Measurements from ENCODE around the gene KLK4. TPM values are rescaled to one million over a fixed set of nuclear protein-coding genes. Genes with fewer than 3 reads are reported as not detected.

The KLK4 gene
- total and polyA plus RNA-seq, 7 experiments from 2014 or later = not detected

GRCh38 chr19:50931023-50931422 lies 19.8 kb upstream of the KLK4 start:
- Histone ChIP-seq H3K9me3 (ENCODE audit: control insufficient read depth in 2 of 3, low read length in 3 of 3) (no peaks in the 10 kb centered on the region), H3K27me3 (ENCODE audit: control insufficient read depth in 2 of 2, insufficient read depth in 2 of 2, low read length in 2 of 2) (no peaks in the 10 kb centered on the region), H3K36me3 (ENCODE audit: control insufficient read depth in 2 of 3, insufficient read depth in 3 of 3, low read length in 3 of 3) (no peaks in the 10 kb centered on the region), H3K27ac (ENCODE audit: low read depth, low read length) (no peak overlapping the region), H3K4me3 (ENCODE audit: low read length) (no peak overlapping the region), H3K4me1 (ENCODE audit: control insufficient read depth in 2 of 2, insufficient read depth in 2 of 2, low read length in 2 of 2) (no peaks in the 10 kb centered on the region)
- POLR2A ChIA-PET = no interaction called here
- peaks cover 0 to 11% (median 5%) of the 10 kb centered on the region in 7 donors for H3K4me1 Mint-ChIP-seq
- H3K27ac Mint-ChIP-seq = no peak overlapping the region
- H3K27me3 Mint-ChIP-seq = peaks cover 16 to 62% (median 59%) of the 10 kb centered on the region in 5 donors
- CTCF ChIA-PET = no interaction called here
- ATAC-seq (no peak), DNase-seq (no peak)
- no peaks in the 10 kb centered on the region for H3K36me3 Mint-ChIP-seq
- no peaks in the 10 kb centered on the region for H3K9me3 Mint-ChIP-seq
- H3K4me3 Mint-ChIP-seq = no peak overlapping the region
- intact Hi-C loops (cut with micrococcal nuclease) = loop anchor here in 1 of 2 donors (2.0 kb wide), 1 partner anchor 166 kb away; no protein-coding TSS in a partner anchor

GRCh38 chr19:50928831-50929230 lies 17.6 kb upstream of the KLK4 start:
- no peak overlapping the region for H3K27ac ChIP-seq (ENCODE audit: low read depth, low read length)
- Mint-ChIP-seq H3K27ac (no peak overlapping the region), H3K9me3 (no peaks in the 10 kb centered on the region), H3K36me3 (no peaks in the 10 kb centered on the region), H3K4me3 (no peak overlapping the region), H3K4me1 (peaks cover 0 to 11% (median 5%) of the 10 kb centered on the region in 7 donors), H3K27me3 (peaks cover 20 to 63% (median 53%) of the 10 kb centered on the region in 5 donors)
- intact Hi-C loops (cut with micrococcal nuclease) = loop anchor here (10.0 kb wide), 2 partner anchors 124 to 204 kb away; partner anchors contain the start of gene CLEC11A (in 1 of the 2)
- POLR2A ChIA-PET = no interaction called here
- no peaks in the 10 kb centered on the region for H3K9me3 ChIP-seq (ENCODE audit: control insufficient read depth in 2 of 3, low read length in 3 of 3)
- no peak for ATAC-seq
- no peaks in the 10 kb centered on the region for H3K4me1 ChIP-seq (ENCODE audit: control insufficient read depth in 2 of 2, insufficient read depth in 2 of 2, low read length in 2 of 2)
- CTCF ChIA-PET = no interaction called here
- no peaks in the 10 kb centered on the region for H3K36me3 ChIP-seq (ENCODE audit: control insufficient read depth in 2 of 3, insufficient read depth in 3 of 3, low read length in 3 of 3)
- no peak overlapping the region for H3K4me3 ChIP-seq (ENCODE audit: low read length)
- DNase-seq = no peak
- H3K27me3 ChIP-seq (ENCODE audit: control insufficient read depth in 2 of 2, insufficient read depth in 2 of 2, low read length in 2 of 2) = no peaks in the 10 kb centered on the region

- H3K27ac Mint-ChIP-seq = no peak overlapping the region
- Histone ChIP-seq H3K4me3 (ENCODE audit: low read length) (no peak overlapping the region), H3K4me1 (ENCODE audit: control insufficient read depth in 2 of 2, insufficient read depth in 2 of 2, low read length in 2 of 2) (no peaks in the 10 kb centered on the region), H3K27ac (ENCODE audit: low read depth, low read length) (no peak overlapping the region), H3K27me3 (ENCODE audit: control insufficient read depth in 2 of 2, insufficient read depth in 2 of 2, low read length in 2 of 2) (peaks cover 0 to 3% of the 10 kb centered on the region in 2 donors), H3K36me3 (ENCODE audit: control insufficient read depth in 2 of 3, insufficient read depth in 3 of 3, low read length in 3 of 3) (no peaks in the 10 kb centered on the region), H3K9me3 (ENCODE audit: control insufficient read depth in 2 of 3, low read length in 3 of 3) (no peaks in the 10 kb centered on the region)
- no peak overlapping the region for H3K4me3 Mint-ChIP-seq
- ATAC-seq = no peak
- intact Hi-C loops (cut with micrococcal nuclease) = loop anchor here (10.0 kb wide), 2 partner anchors 121 to 201 kb away; partner anchors contain the start of gene CLEC11A (in 1 of the 2)
- no peak for DNase-seq
- no peaks in the 10 kb centered on the region for H3K9me3 Mint-ChIP-seq
- peaks cover 4 to 15% (median 12%) of the 10 kb centered on the region in 7 donors for H3K4me1 Mint-ChIP-seq
- CTCF ChIA-PET = no interaction called here
- POLR2A ChIA-PET = no interaction called here
- no peaks in the 10 kb centered on the region for H3K36me3 Mint-ChIP-seq
- H3K27me3 Mint-ChIP-seq = peaks cover 23 to 59% (median 38%) of the 10 kb centered on the region in 5 donors
Measured at GRCh38 chr19:50926144-50926543, 14.9 kb upstream of the KLK4 start.

- ChIA-PET POLR2A (no interaction called here), CTCF (no interaction called here)
- intact Hi-C loops (cut with micrococcal nuclease) = loop anchor here (10.0 kb wide), 2 partner anchors 121 to 201 kb away; partner anchors contain the start of gene CLEC11A (in 1 of the 2)
- Histone ChIP-seq H3K36me3 (ENCODE audit: control insufficient read depth in 2 of 3, insufficient read depth in 3 of 3, low read length in 3 of 3) (no peaks in the 10 kb centered on the region), H3K27me3 (ENCODE audit: control insufficient read depth in 2 of 2, insufficient read depth in 2 of 2, low read length in 2 of 2) (peaks cover 0 to 3% of the 10 kb centered on the region in 2 donors), H3K27ac (ENCODE audit: low read depth, low read length) (no peak overlapping the region), H3K4me3 (ENCODE audit: low read length) (no peak overlapping the region), H3K9me3 (ENCODE audit: control insufficient read depth in 2 of 3, low read length in 3 of 3) (no peaks in the 10 kb centered on the region), H3K4me1 (ENCODE audit: control insufficient read depth in 2 of 2, insufficient read depth in 2 of 2, low read length in 2 of 2) (no peaks in the 10 kb centered on the region)
- Mint-ChIP-seq H3K9me3 (no peaks in the 10 kb centered on the region), H3K27ac (no peak overlapping the region), H3K4me1 (peaks cover 4 to 15% (median 10%) of the 10 kb centered on the region in 7 donors), H3K4me3 (no peak overlapping the region), H3K36me3 (no peaks in the 10 kb centered on the region), H3K27me3 (peaks cover 19 to 57% (median 35%) of the 10 kb centered on the region in 5 donors)
- ATAC-seq (no peak), DNase-seq (no peak)
Measured at GRCh38 chr19:50925734-50926133, 14.5 kb upstream of the KLK4 start.

- DNase-seq (no peak), ATAC-seq (no peak)
- Mint-ChIP-seq H3K4me3 (no peak overlapping the region), H3K27ac (no peak overlapping the region), H3K9me3 (no peaks in the 10 kb centered on the region), H3K4me1 (peaks cover 2 to 10% (median 8%) of the 10 kb centered on the region in 7 donors), H3K36me3 (no peaks in the 10 kb centered on the region), H3K27me3 (peaks cover 24 to 55% (median 44%) of the 10 kb centered on the region in 5 donors)
- no peaks in the 10 kb centered on the region for H3K36me3 ChIP-seq (ENCODE audit: control insufficient read depth in 2 of 3, insufficient read depth in 3 of 3, low read length in 3 of 3)
- intact Hi-C loops (cut with micrococcal nuclease) = loop anchor here (5.0 to 10.0 kb wide), 4 partner anchors 120 to 672 kb away; partner anchors contain the start of gene CLEC11A (in 1 of the 2)
- CTCF ChIA-PET = interaction anchor here (0.7 kb wide), 1 partner anchor 10 kb away, joined by 5 read pairs; no protein-coding TSS in a partner anchor
- H3K4me3 ChIP-seq (ENCODE audit: low read length) = no peak overlapping the region
- H3K9me3 ChIP-seq (ENCODE audit: control insufficient read depth in 2 of 3, low read length in 3 of 3) = no peaks in the 10 kb centered on the region
- H3K27ac ChIP-seq (ENCODE audit: low read depth, low read length) = no peak overlapping the region
- H3K4me1 ChIP-seq (ENCODE audit: control insufficient read depth in 2 of 2, insufficient read depth in 2 of 2, low read length in 2 of 2) = no peaks in the 10 kb centered on the region
- POLR2A ChIA-PET = no interaction called here
- H3K27me3 ChIP-seq (ENCODE audit: control insufficient read depth in 2 of 2, insufficient read depth in 2 of 2, low read length in 2 of 2) = peaks cover 0 to 3% of the 10 kb centered on the region in 2 donors
Measured at GRCh38 chr19:50924586-50924985, 13.4 kb upstream of the KLK4 start.

- peak overlapping the region in 1 of 10 donors; percentile 27 for H3K4me3 Mint-ChIP-seq
- POLR2A ChIA-PET = no interaction called here
- no peaks in the 10 kb centered on the region for H3K36me3 Mint-ChIP-seq
- intact Hi-C loops (cut with micrococcal nuclease) = loop anchor here (1.0 to 10.0 kb wide), 6 partner anchors 16 to 670 kb away; partner anchors contain the start of gene CLEC11A (in 1 of the 2)
- H3K27ac ChIP-seq (ENCODE audit: low read depth, low read length) = no peak overlapping the region
- DNase-seq (peak; percentile 47 to 79 (median 66)), ATAC-seq (peak; percentile 96)
- peaks cover 2 to 10% (median 8%) of the 10 kb centered on the region in 7 donors for H3K4me1 Mint-ChIP-seq
- CTCF ChIA-PET = interaction anchor here (0.8 to 1.3 kb wide), 5 partner anchors 17 to 565 kb away, joined by 3 to 5 read pairs (median 4); no protein-coding TSS in a partner anchor
- H3K9me3 Mint-ChIP-seq = no peaks in the 10 kb centered on the region
- no peak overlapping the region for H3K27ac Mint-ChIP-seq
- H3K27me3 Mint-ChIP-seq = peaks cover 28 to 53% (median 45%) of the 10 kb centered on the region in 5 donors
- H3K36me3 ChIP-seq (ENCODE audit: control insufficient read depth in 2 of 3, insufficient read depth in 3 of 3, low read length in 3 of 3) = no peaks in the 10 kb centered on the region
- no peak overlapping the region for H3K4me3 ChIP-seq (ENCODE audit: low read length)
- no peaks in the 10 kb centered on the region for H3K9me3 ChIP-seq (ENCODE audit: control insufficient read depth in 2 of 3, low read length in 3 of 3)
- peaks cover 0 to 3% of the 10 kb centered on the region in 2 donors for H3K27me3 ChIP-seq (ENCODE audit: control insufficient read depth in 2 of 2, insufficient read depth in 2 of 2, low read length in 2 of 2)
- H3K4me1 ChIP-seq (ENCODE audit: control insufficient read depth in 2 of 2, insufficient read depth in 2 of 2, low read length in 2 of 2) = no peaks in the 10 kb centered on the region
Measured at GRCh38 chr19:50922317-50922853, 11.2 kb upstream of the KLK4 start.
